Bronchial epithelial cell (primary cell): Measurements from ENCODE around the gene ATP2B2. TPM values are rescaled to one million over a fixed set of nuclear protein-coding genes. Genes with fewer than 3 reads are reported as not detected.

Experiments
- DNase-seq: peaks from one replicate; pipeline ENCODE4 v3.0.0-alpha.2; 2010; ENCODE audit warnings: low read depth
- FAIRE-seq: peaks from 2 replicates; lab custom pipeline; 2011; peaks lifted over from hg19 to GRCh38; lab: Jason Lieb, UNC
- H3K27me3 ChIP-seq: 2 replicates; pipeline ENCODE4 v1.5.1; 2011; ENCODE audit warnings: low read length; ENCODE audit not compliant: control insufficient read depth, insufficient read depth
- H3K36me3 ChIP-seq: 2 replicates; pipeline ENCODE4 v1.5.1; 2011; ENCODE audit warnings: low read length; ENCODE audit not compliant: control insufficient read depth, insufficient read depth
- H3K4me3 ChIP-seq: 2 replicates; pipeline ENCODE4 v1.5.1; 2011; ENCODE audit warnings: mild to moderate bottlenecking, low read depth, low read length, control low read depth
- total RNA-seq: library from RNA; depleted of rRNA; stranded (reverse); fragments of >200 nt; gene quantifications from 2 replicates; pipeline ENCODE4 v1.2.1, GENCODE V29; 2014
- TF ChIP-seq, protein P1 (sequence below): IDR thresholded peaks from 2 replicates; pipeline ENCODE4 v1.5.1; 2011; ENCODE audit warnings: mild to moderate bottlenecking, moderate library complexity, low read length, control low read depth, inconsistent platforms; ENCODE audit not compliant: insufficient read depth, severe bottlenecking

The ATP2B2 gene
- total RNA-seq, 1 donor from 2014 or later: not detected

DNA sequence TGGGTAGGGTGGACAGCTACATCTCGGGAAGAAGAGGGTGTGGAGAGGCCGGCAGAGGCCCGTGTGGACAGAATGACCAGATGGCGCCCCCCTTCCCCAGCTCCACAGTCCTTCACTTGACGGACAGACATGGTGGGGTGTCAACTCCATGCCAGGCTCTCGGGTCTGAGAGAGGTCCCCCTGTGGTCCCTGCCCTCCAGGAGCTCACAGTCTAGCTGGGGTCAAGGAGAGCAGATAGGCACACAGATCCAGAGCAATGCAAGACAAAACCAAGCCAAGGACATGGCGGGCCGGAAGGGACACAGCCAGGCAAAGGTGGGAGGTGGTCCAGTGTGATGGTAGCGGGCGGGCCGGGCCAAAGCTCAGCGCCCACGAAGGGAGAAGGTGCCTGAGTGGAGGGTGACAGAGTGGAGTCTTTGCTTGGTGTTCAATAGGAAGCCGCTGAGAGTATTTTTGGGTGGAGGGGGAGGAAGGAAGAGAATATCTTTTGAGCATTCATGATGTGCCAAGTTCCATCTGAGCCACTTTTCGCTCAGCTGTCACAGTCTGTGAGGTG is 112.4 kb downstream of the ATP2B2 start:
- FAIRE-seq: no peak
- no peak for DNase-seq
- TF ChIP-seq, protein P1, sequence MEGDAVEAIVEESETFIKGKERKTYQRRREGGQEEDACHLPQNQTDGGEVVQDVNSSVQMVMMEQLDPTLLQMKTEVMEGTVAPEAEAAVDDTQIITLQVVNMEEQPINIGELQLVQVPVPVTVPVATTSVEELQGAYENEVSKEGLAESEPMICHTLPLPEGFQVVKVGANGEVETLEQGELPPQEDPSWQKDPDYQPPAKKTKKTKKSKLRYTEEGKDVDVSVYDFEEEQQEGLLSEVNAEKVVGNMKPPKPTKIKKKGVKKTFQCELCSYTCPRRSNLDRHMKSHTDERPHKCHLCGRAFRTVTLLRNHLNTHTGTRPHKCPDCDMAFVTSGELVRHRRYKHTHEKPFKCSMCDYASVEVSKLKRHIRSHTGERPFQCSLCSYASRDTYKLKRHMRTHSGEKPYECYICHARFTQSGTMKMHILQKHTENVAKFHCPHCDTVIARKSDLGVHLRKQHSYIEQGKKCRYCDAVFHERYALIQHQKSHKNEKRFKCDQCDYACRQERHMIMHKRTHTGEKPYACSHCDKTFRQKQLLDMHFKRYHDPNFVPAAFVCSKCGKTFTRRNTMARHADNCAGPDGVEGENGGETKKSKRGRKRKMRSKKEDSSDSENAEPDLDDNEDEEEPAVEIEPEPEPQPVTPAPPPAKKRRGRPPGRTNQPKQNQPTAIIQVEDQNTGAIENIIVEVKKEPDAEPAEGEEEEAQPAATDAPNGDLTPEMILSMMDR: no peak
- Histone ChIP-seq H3K27me3 (peaks cover 5% of the 10 kb centered on the region), H3K36me3 (no peaks in the 10 kb centered on the region), H3K4me3 (no peak overlapping the region)

DNA sequence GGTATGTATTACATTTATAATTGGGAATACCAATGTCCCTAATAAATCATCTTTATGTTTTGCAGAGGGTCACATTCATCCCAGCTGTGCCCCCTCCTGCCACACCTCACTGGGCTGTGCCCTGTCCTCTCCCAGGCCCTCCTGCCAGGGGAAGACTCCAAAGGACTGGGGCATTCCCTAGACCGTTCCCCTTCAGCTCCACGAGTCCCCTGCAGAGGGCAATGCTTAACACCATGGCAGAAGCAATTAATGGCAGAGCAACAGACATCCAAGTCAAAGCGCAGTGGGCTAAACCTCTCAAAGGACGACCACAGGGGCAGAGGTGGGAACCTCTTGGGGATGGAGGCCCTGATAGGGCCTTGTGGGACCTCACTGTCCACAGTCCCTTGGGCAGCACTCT is 113.1 kb downstream of the ATP2B2 start:
- no peaks in the 10 kb centered on the region for H3K36me3 ChIP-seq
- peaks cover 3% of the 10 kb centered on the region for H3K27me3 ChIP-seq
- DNase-seq (no peak), FAIRE-seq (no peak)
- H3K4me3 ChIP-seq: no peak overlapping the region
- TF ChIP-seq, protein P1: no peak

DNA sequence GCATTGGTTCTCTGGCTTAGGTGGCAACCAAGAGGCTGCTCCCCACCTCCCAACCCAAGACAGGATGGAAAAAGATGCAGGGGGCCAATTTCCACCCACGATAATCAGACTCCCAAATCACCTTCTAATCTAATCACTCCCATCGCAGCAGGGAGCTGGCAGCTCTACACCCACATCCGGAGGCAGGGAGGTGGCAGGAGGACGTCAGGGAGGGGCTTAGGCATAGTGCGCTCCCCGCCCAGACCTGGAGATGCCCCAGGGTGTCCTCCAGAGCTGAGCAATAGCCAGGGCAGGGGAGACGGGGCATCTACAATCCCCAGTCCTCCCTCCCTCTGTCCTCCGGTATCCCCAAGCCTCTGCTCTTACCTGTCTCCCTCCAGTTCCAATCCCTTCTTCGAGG is 114.0 kb downstream of the ATP2B2 start:
- TF ChIP-seq, protein P1: no peak
- no peak for DNase-seq

DNA sequence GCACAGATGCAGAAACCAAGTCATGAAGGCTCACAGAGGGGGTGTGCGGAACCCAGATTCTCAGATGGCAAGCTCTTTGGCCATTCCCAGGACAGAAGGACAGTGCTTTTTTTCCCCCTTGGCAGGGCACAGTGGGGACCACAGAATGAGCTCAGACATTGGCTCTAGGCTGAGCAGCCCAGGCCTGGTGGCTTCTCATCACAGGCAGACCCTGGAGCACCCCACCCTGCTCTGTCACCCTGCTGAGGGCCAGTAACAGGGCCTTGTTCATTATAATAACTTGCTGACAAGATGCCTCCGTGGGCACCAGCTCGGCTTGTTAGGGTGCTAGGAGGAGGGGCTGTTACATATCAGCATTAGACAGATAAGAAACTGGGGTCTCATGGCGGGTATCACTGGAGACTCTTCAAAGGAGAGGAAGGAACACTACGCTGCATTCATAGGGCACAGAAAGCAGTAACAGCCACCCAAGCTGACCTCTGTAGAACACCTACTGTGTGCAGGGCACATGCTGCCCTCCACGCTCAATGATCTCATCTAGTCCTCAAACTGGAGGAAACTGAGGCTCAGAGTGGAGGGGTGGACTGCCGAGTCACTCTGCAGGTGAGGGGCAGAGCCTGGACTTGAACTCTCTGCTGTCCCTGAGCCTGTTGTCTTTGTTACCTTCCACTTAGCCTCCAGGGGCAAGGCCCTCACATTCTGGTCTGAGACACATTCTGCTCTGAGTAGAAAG is 114.6 kb downstream of the ATP2B2 start:
- FAIRE-seq (no peak), DNase-seq (no peak)
- H3K4me3 ChIP-seq: no peak overlapping the region
- no peaks in the 10 kb centered on the region for H3K27me3 ChIP-seq
- TF ChIP-seq, protein P1: no peak
- no peaks in the 10 kb centered on the region for H3K36me3 ChIP-seq

More for the DNA sequence above, 114.0 kb downstream of the ATP2B2 start:
- Histone ChIP-seq H3K27me3 (no peaks in the 10 kb centered on the region), H3K36me3 (no peaks in the 10 kb centered on the region), H3K4me3 (no peak overlapping the region)
- FAIRE-seq: no peak

DNA sequence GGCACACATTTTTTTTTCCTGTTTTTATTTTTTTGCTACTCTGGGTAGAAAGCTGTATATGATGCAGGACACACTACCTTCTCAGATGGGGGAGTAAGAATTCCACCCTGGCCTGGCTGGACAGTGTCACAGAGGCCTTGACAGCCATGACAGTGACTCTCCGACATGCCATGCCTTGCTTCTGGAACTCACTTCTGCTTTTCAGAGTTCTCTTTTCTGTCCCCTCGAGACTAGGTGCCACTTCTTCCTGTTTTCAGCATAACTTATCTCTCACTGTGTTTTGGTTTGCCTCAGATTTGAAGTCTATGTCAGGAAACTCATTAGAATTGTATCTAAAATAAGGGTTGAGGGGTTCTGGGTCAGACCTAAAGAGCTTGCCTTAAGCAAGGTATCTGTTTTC is 115.4 kb downstream of the ATP2B2 start:
- Histone ChIP-seq H3K27me3 (no peaks in the 10 kb centered on the region), H3K36me3 (no peaks in the 10 kb centered on the region), H3K4me3 (no peak overlapping the region)
- DNase-seq: no peak
- no peak for FAIRE-seq
- TF ChIP-seq, protein P1: no peak

DNA sequence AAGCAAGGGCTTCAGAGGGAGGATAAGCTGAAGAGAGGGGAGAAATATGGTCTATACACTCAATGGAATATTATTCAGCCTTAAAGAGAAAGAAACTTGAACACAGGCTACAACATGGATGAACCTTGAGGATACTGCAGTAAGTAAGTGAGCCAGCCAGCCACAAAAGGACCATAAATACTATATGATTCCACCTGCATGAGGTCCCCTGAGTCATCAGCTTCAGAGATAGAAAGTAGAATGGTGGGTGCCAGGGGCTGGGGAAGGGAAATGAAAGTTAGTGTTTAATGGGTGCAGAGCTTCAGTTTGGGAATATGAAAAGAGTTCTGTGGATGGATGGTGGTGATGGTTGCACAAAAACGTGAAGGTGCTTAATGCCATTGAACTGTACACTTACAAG is 116.0 kb downstream of the ATP2B2 start:
- Histone ChIP-seq H3K27me3 (no peaks in the 10 kb centered on the region), H3K4me3 (no peak overlapping the region), H3K36me3 (no peaks in the 10 kb centered on the region)
- TF ChIP-seq, protein P1: no peak
- FAIRE-seq: no peak
- DNase-seq: no peak
